Neural progenitor cell (in vitro differentiated cells): ENCODE measurements around the gene SNRNP200.

ENCODE experiments used
- EZH2 ChIP-seq: fragments of 200-600 bp; sonication (generic); IDR thresholded peaks from 2 replicates; pipeline ENCODE4 v1.6.1; 2017; ENCODE audit warnings: antibody characterized with exemption, mild to moderate bottlenecking, moderate library complexity
- TF ChIP-seq, protein P1 (sequence below): fragments of 200-600 bp; sonication (generic); IDR thresholded peaks from 2 replicates; pipeline ENCODE4 v1.5.1; 2017; ENCODE audit warnings: antibody characterized with exemption, mild to moderate bottlenecking

GRCh38 chr2:96287273-96287856, 18.0 kb downstream of the SNRNP200 start:
- TF ChIP-seq, protein P1, sequence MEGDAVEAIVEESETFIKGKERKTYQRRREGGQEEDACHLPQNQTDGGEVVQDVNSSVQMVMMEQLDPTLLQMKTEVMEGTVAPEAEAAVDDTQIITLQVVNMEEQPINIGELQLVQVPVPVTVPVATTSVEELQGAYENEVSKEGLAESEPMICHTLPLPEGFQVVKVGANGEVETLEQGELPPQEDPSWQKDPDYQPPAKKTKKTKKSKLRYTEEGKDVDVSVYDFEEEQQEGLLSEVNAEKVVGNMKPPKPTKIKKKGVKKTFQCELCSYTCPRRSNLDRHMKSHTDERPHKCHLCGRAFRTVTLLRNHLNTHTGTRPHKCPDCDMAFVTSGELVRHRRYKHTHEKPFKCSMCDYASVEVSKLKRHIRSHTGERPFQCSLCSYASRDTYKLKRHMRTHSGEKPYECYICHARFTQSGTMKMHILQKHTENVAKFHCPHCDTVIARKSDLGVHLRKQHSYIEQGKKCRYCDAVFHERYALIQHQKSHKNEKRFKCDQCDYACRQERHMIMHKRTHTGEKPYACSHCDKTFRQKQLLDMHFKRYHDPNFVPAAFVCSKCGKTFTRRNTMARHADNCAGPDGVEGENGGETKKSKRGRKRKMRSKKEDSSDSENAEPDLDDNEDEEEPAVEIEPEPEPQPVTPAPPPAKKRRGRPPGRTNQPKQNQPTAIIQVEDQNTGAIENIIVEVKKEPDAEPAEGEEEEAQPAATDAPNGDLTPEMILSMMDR, result no peak
- no peak for TF ChIP-seq EZH2
